Right cardiac atrium (tissue), 5 donors: ENCODE measurements around the gene CDC37. TPM values are rescaled to one million over a fixed set of nuclear protein-coding genes. Genes with fewer than 3 reads are reported as not detected.

Source experiments
- ATAC-seq, 2 donors: fragments of 200-7000 bp; cut with Tn5 transposase; one replicate each; pipeline versions ENCODE4 v1.8.0 to v1.9.1; 2020; ENCODE audit warnings: moderate library complexity in 2 of 2, mild to moderate bottlenecking in 1 of 2
- DNase-seq, 3 donors: peaks; one replicate each; pipeline ENCODE4 v3.0.0-alpha.2; 2020
- H3K27ac ChIP-seq: one replicate; pipeline ENCODE4 v1.5.1; 2013; ENCODE audit warnings: mild to moderate bottlenecking, low read length, control low read depth, moderate library complexity
- H3K27me3 ChIP-seq: one replicate; pipeline ENCODE4 v1.6.1; 2013; ENCODE audit not compliant: control insufficient read depth, insufficient read depth
- H3K4me1 ChIP-seq: one replicate; pipeline ENCODE4 v1.6.1; 2013; ENCODE audit warnings: low read length; ENCODE audit not compliant: control insufficient read depth, insufficient read depth
- H3K4me3 ChIP-seq: one replicate; pipeline ENCODE4 v1.5.1; 2013; ENCODE audit warnings: low read length, control low read depth
- H3K9me3 ChIP-seq: one replicate; pipeline ENCODE4 v1.6.1; 2013; ENCODE audit warnings: low read length; ENCODE audit not compliant: control insufficient read depth
- WGBS: extraction: QIAGEN DNeasy Blood & Tissue Kit; methylation state at CpG from one replicate; pipeline ENCODE4 v1.1.7; 2013; 5-methylcytosine and 5-hydroxymethylcytosine counted together
- intact Hi-C, 4 donors: fragments of 100-400 bp; cut with DNase I; formaldehyde crosslinking; loops; one replicate each; pipeline versions ENCODE4 v1.11.0 to v1.14.0; 2022 to 2023
- polyA plus RNA-seq: library from polyadenylated mRNA; stranded (reverse); fragments of 200-250 nt; gene quantifications from one replicate; pipeline ENCODE4 v1.2.3, GENCODE V29; 2013
- total RNA-seq, 4 donors: library from RNA; stranded (reverse); fragmentation: NEBNext Ultra II Directional; extraction: Animal tissue kit (Norgen Biotek cat#: 25700); gene quantifications; one replicate each; pipeline ENCODE4 v1.2.1, GENCODE V29; 2021
- donor health status: healthy with polysubstance abuse.
- donor health status: DM: no; HTN: yes; CAD: no.
- donor health status: DM: no; HTN: no; CAD: no.
- donor health status: DM: no; HTN: yes; CAD: no; lungs with severe emphysema.
- donor health status: DM: yes; HTN: yes; CAD: no.

CDC37 gene
- total and polyA plus RNA-seq, 5 donors = 131 to 228 (median 132) TPM

DNA sequence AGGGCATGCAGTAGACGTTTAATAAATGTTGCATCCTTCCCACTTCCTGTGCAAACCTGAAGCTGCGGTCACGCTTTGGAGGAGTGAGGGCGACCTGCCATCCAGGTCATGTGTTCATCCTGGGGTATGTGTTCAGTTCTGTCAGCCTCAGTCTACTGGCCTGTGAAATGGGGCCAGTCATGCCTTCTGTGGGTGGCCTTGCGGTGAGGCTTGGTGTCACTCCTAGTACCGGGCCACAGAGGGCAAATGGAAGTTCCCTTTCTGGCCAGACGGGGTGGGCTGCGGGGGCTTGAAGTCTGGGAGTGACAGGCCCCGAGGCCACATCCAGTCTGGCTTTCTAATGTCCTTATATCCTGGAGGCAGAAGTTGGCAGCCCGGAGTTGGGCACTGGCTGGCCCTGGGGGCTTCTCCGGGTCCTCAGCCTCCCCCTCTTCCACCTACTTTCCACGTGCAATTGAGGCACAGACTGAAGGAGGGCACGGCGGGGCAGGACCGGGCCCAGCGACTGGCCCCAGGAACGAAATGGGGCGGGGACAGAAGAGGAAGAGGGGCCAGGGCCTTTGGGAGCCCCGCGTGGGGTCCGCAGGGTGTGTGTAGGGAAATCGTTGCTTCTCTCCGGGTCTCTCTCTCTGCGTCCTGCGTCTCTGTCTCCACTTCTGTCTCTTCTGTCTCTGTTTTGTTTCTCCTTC is 28.1 kb upstream of the CDC37 start:
- ATAC-seq (peak; percentile 3 to 14), DNase-seq (peak; percentile 30 to 73 (median 68))
- no peak overlapping the region for H3K27ac ChIP-seq
- no peaks in the 10 kb centered on the region for H3K27me3 ChIP-seq
- intact Hi-C loops = no loop called here
- no peaks in the 10 kb centered on the region for H3K9me3 ChIP-seq
- H3K4me3 ChIP-seq = peak overlapping the region; percentile 80
- 12% methylated on average over 25 of the region's 25 CpGs for WGBS
- H3K4me1 ChIP-seq = no peaks in the 10 kb centered on the region

DNA sequence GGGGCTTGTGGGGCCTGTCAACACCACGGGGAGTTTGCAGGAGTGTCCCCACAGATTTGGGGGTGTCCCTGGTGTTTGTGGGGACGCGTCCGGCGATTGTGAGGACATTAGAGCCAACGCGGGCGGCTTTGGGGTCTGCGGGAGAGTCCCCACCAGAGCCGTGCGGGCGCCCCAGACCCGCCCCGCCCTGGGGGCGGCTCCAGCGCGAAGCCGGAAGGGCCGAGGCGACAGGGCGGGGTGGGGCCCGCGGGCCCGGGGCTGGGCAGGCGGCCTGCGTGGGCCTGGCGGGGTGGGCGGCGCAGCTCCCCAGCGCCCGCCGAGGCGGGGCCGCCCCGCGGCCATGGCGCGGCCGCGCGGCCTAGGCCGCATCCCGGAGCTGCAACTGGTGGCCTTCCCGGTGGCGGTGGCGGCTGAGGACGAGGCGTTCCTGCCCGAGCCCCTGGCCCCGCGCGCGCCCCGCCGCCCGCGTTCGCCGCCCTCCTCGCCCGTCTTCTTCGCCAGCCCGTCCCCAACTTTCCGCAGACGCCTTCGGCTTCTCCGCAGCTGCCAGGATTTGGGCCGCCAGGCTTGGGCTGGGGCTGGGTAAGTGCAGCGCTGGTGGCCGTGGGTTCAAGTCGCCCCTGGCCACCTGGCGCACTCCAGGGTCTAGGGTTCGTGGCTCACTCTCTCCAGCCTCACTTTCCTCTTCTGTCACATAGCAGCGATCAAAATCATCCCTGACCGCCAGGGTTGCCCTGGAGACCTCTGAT is 27.3 kb upstream of the CDC37 start:
- H3K27ac ChIP-seq = no peak overlapping the region
- H3K4me3 ChIP-seq = peak overlapping the region; percentile 80
- ATAC-seq (peak; percentile 83 to 87), DNase-seq (peak; percentile 78 to 91 (median 90))
- 4% methylated on average over 74 of the region's 75 CpGs for WGBS
- intact Hi-C loops = no loop called here
- no peaks in the 10 kb centered on the region for H3K27me3 ChIP-seq
- no peaks in the 10 kb centered on the region for H3K9me3 ChIP-seq
- no peaks in the 10 kb centered on the region for H3K4me1 ChIP-seq

DNA sequence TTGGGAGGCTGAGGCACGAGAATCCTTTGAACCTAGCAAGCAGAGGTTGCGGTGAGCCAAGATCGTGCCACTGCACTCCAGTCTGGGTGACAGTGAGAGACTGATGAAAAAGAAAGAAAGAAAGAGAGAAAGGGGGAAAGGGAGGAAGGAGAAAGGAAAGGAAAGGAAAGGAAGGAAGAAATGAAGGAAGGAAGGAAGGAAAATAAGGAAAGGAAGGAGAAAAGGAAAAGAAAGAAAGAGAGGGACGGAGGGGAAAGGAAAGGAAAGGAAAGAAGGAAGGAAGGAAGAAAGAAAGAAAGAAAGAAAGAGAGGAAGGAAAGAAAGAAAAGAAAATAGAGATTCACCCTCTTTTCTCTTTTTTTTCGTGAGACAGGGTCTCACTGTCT is 25.6 kb upstream of the CDC37 start:
- Histone ChIP-seq H3K4me1 (no peaks in the 10 kb centered on the region), H3K27ac (no peak overlapping the region), H3K4me3 (no peak overlapping the region), H3K27me3 (no peaks in the 10 kb centered on the region), H3K9me3 (no peaks in the 10 kb centered on the region)
- no peak for ATAC-seq
- DNase-seq = no peak
- intact Hi-C loops = loop anchor here in 1 of 4 donors (10.0 kb wide), 1 partner anchor 574 kb away; no protein-coding TSS in a partner anchor
- 57% methylated on average over 5 of the region's 5 CpGs for WGBS

DNA sequence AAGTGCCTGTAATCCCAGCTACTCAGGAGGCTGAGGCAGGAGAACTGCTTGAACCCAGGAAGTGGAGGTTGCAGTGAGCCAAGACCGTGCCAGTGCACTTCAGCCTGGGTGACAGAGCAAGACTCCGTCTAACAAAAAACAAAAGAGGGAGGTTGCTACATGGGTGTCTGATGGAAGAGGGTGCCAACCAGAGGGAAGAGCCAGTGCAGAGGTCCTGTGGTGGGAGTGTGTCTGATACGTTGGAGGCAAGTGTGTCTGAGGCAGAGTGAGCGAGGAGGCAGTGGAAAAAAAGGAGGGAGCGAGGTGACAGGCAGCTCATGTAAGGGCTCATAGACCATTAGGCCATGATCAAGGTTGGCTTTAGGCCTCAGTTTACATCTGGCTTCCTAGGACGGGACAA is 23.8 kb upstream of the CDC37 start:
- Histone ChIP-seq H3K4me3 (no peak overlapping the region), H3K27ac (no peak overlapping the region), H3K9me3 (no peaks in the 10 kb centered on the region)

DNA sequence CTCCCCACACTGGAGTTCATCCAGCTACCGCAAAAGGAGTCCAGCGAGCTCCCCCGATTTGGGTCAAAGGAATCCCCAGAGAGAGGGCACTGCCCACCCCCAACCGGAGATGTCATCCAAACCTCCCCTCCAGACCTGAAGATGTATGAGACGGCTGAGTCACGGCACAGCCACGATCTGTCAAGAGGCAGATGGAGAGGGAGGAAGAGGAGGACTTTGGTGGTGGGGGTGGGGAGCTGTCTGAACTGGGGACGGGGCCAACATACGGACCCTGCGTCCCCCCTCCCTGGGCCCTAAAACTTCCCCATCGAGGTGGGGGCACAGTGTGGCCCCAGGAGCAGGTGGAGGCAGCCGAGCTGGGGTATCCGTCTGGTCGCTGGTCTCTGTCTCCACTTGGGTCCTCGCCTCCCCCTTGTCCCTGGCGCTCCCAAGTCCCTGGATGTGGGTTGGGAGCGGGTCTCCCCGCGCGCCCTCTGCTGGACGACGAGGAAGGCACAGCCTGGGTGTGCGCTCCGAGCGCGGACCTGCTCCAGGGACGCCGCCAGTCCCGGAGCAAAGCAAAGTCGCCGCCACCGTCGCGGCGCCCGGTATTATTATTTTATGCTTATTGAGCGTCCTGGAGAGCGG is 20.8 kb upstream of the CDC37 start:
- H3K27ac ChIP-seq = no peak overlapping the region
- ATAC-seq (peak; percentile 88 to 90), DNase-seq (peak; percentile 80 to 93 (median 91))
- H3K4me1 ChIP-seq = peaks cover 4% of the 10 kb centered on the region
- intact Hi-C loops = loop anchor here in 1 of 4 donors (10.0 kb wide), 1 partner anchor 569 kb away; no protein-coding TSS in a partner anchor
- H3K4me3 ChIP-seq = peak overlapping the region; percentile 1
- H3K27me3 ChIP-seq = no peaks in the 10 kb centered on the region
- WGBS = 2% methylated on average over 38 of the region's 38 CpGs
- H3K9me3 ChIP-seq = no peaks in the 10 kb centered on the region

More for the DNA sequence above, 23.8 kb upstream of the CDC37 start:
- H3K4me1 ChIP-seq = no peaks in the 10 kb centered on the region
- 82% methylated on average over 6 of the region's 6 CpGs for whole genome bisulfite sequencing
- ATAC-seq (no peak), DNase-seq (no peak)
- H3K27me3 ChIP-seq = no peaks in the 10 kb centered on the region
- intact Hi-C loops = loop anchor here in 1 of 4 donors (10.0 kb wide), 1 partner anchor 572 kb away; no protein-coding TSS in a partner anchor

DNA sequence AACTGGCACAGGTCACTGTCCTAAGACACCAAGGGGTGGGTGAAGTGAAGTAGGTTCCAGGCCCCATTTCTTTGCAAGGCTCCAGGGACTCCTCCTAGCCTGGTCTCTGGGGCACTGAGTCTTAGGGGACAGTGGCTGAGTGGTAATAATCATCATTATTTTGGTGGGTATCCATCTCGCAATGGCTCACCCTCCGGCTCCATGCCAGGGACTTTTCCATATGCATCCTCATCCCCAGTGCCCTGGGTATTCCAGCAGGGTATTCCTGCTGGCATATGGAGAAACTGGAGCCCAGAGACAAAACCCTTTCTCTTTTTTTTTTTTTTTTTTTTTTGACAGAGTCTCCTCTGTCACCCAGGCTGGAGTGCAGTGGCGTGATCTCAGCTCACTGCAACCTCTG is 19.5 kb upstream of the CDC37 start:
- 68% methylated on average over 3 of the region's 3 CpGs for WGBS
- intact Hi-C loops = loop anchor here in 1 of 4 donors (10.0 kb wide), 1 partner anchor 568 kb away; no protein-coding TSS in a partner anchor
- Histone ChIP-seq H3K27ac (no peak overlapping the region), H3K27me3 (no peaks in the 10 kb centered on the region), H3K4me1 (peaks cover 4% of the 10 kb centered on the region), H3K9me3 (no peaks in the 10 kb centered on the region), H3K4me3 (no peak overlapping the region)
- DNase-seq (no peak), ATAC-seq (no peak)

DNA sequence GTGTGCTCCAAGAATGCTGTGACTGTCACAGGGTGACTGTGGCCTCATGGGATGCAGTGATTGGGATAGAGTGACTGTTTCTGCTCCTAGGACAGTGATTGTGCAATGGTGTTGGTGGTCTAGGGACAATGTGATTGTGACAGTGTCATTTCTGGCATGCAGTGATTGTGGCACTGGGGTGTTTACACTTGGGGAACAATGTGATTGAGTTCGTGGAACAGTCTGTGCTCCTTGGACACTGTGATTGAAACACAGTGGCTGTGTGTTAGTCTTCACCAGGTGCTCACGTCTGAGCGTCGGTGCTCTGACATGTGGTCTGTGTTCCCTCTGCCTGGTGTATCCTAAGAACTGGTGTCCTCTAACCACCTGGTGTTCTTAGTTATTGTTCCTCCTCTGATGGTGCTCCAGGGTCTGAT is 18.7 kb upstream of the CDC37 start:
- intact Hi-C loops = loop anchor here in 1 of 4 donors (10.0 kb wide), 1 partner anchor 567 kb away; no protein-coding TSS in a partner anchor
- ATAC-seq (no peak), DNase-seq (no peak)
- Histone ChIP-seq H3K4me3 (no peak overlapping the region), H3K27me3 (no peaks in the 10 kb centered on the region), H3K27ac (no peak overlapping the region), H3K4me1 (peaks cover 4% of the 10 kb centered on the region), H3K9me3 (no peaks in the 10 kb centered on the region)
- 55% methylated on average over 4 of the region's 4 CpGs for WGBS

DNA sequence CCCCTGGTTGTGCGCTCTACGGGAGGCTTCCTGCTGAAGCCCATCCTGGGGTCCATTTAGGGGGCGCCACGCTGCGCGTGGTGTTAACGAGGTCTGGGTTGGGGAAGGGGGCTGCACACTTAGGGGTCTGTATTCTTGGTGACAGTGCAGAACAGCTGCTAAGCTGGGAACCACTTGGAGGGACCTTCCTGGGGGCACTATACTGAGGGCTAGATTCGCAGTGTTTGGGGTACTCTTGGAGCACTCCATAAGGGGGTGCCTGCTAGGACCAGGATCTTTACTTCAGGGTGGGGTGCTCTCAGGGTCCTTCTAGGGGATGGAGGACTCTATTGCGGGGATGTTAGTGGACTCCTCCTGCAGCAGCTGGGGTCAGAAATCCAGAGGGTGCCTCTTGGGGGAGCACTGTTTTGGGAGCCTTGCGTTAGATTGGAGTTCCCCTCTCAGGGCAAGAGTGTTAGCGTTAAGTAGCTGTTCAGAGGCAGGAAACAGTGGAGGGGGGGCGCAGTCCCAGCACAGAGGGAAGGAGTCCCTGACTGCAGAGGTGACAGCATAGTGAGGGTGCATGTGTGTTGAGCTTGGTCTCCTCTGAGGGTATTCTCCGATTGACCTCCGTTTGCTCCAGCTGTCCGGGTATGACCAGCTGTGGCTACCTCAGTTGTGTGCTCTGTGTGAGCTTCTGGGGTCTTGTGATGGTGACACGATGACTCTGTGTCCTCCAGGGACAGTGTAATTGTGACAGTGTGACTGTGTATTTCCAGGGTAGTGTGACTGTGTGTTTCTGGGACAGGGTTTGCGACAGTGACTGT is 18.1 kb upstream of the CDC37 start:
- intact Hi-C loops = loop anchor here in 1 of 4 donors (10.0 kb wide), 1 partner anchor 567 kb away; no protein-coding TSS in a partner anchor
- H3K27ac ChIP-seq = no peak overlapping the region
- no peaks in the 10 kb centered on the region for H3K9me3 ChIP-seq
- WGBS = 21% methylated on average over 17 of the region's 17 CpGs
- H3K27me3 ChIP-seq = no peaks in the 10 kb centered on the region
- H3K4me3 ChIP-seq = no peak overlapping the region
- H3K4me1 ChIP-seq = peaks cover 4% of the 10 kb centered on the region
- no peak for DNase-seq
- no peak for ATAC-seq

DNA sequence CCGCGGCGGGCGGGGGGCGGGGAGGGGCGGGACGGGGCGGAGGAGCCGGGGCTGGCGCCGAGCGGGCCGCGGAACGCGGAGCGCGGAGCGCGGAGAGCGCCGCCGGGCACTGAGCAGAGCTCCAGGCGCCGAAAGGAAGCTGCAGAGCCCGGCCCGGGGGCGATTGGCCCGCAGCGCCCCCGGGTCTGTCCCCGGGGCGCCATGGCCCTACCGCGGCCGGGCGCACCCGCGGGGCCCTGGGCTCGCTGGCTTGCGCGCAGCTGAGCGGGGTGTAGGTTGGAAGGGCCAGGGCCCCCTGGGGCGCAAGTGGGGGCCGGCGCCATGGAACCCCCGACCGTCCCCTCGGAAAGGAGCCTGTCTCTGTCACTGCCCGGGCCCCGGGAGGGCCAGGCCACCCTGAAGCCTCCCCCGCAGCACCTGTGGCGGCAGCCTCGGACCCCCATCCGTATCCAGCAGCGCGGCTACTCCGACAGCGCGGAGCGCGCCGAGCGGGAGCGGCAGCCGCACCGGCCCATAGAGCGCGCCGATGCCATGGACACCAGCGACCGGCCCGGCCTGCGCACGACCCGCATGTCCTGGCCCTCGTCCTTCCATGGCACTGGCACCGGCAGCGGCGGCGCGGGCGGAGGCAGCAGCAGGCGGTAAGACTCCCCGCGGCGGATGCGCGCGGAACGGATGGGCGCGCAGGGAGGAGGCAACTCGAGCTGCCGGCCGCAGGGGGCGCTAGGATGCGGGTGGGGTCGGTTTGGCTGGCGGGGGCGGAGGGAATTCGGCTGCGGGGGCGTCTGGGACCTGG is 17.3 kb upstream of the CDC37 start, which contains the start of gene PDE4A:
Gene PDE4A (plus strand): TSS at position 95 of the 796 bp plus-strand sequence. CDS start 227 bp downstream, at position 322.
- Histone ChIP-seq H3K27me3 (no peaks in the 10 kb centered on the region), H3K4me1 (peaks cover 4% of the 10 kb centered on the region), H3K27ac (no peak within 1 kb of the TSS), H3K9me3 (no peaks in the 10 kb centered on the region), H3K4me3 (peak within 1 kb of the TSS; percentile 9)
- 1% methylated on average over 104 of the region's 104 CpGs for WGBS
- peak in 1 of 3 donors; percentile 69 for DNase-seq
- intact Hi-C loops = loop anchor here in 1 of 4 donors (10.0 kb wide), 1 partner anchor 566 kb away; no protein-coding TSS in a partner anchor
- no peak for ATAC-seq
